ENCODE data around the gene POU6F1. TPM values are rescaled to one million over a fixed set of nuclear protein-coding genes. Genes with fewer than 3 reads are reported as not detected.
"Not testable (repeated sequence)": the region's sequence is repeated elsewhere in the genome, so short reads cannot be mapped to it uniquely, and the experiment has no call there.

The POU6F1 gene
- total RNA-seq, 2 experiments from 2014 or later = 3.6 to 5.4 TPM

- CTCF ChIA-PET = interaction anchor here (1.6 kb wide), 1 partner anchor 16 kb away, joined by 3 read pairs; the partner anchor contains the start of gene DAZAP2
- no peaks in the 10 kb centered on the region for H3K9me3 Mint-ChIP-seq (ENCODE audit: low read depth)
- no peak overlapping the region for H3K4me3 Mint-ChIP-seq
- DNase-seq = no peak
- no peak overlapping the region for H3K27ac Mint-ChIP-seq
- peaks cover 12% of the 10 kb centered on the region for H3K4me1 Mint-ChIP-seq
- no peaks in the 10 kb centered on the region for H3K27me3 Mint-ChIP-seq
- ATAC-seq = no peak
- no peaks in the 10 kb centered on the region for H3K36me3 Mint-ChIP-seq
Observed at GRCh38 chr12:51222461-51222860, 4.6 kb upstream of the POU6F1 start.

GRCh38 chr12:51219857-51220256, 2.0 kb upstream of the POU6F1 start:
- H3K9me3 Mint-ChIP-seq (ENCODE audit: low read depth); H3K27ac Mint-ChIP-seq; DNase-seq; H3K4me3 Mint-ChIP-seq; CTCF ChIA-PET; ATAC-seq; H3K27me3 Mint-ChIP-seq; H3K36me3 Mint-ChIP-seq: not testable (repeated sequence)
- peaks cover 12% of the 10 kb centered on the region for H3K4me1 Mint-ChIP-seq

- Mint-ChIP-seq H3K4me3 (peak overlapping the region; percentile 34), H3K36me3 (no peaks in the 10 kb centered on the region), H3K4me1 (peaks cover 12% of the 10 kb centered on the region), H3K27me3 (no peaks in the 10 kb centered on the region), H3K9me3 (ENCODE audit: low read depth) (no peaks in the 10 kb centered on the region), H3K27ac (peak overlapping the region; percentile 41)
- CTCF ChIA-PET = interaction anchor here (1.4 to 2.8 kb wide), 5 partner anchors 11 to 171 kb away, joined by 3 to 19 read pairs (median 6); partner anchors contain the start of genes DAZAP2 and LETMD1
- DNase-seq (no peak), ATAC-seq (no peak)
Observed at GRCh38 chr12:51219322-51219721, 1.5 kb upstream of the POU6F1 start.

GRCh38 chr12:51218607-51219161, 822 bp upstream of the POU6F1 start:
- CTCF ChIA-PET = interaction anchor here (0.6 to 2.8 kb wide), 16 partner anchors 11 to 171 kb away, joined by 3 to 19 read pairs (median 4); partner anchors contain the start of genes DAZAP2, LETMD1 and SMAGP
- DNase-seq (no peak), ATAC-seq (no peak)
- H3K36me3 Mint-ChIP-seq = no peaks in the 10 kb centered on the region
- H3K27me3 Mint-ChIP-seq = no peaks in the 10 kb centered on the region
- peak overlapping the region; percentile 81 for H3K27ac Mint-ChIP-seq
- H3K4me1 Mint-ChIP-seq = peaks cover 12% of the 10 kb centered on the region
- peak overlapping the region; percentile 87 for H3K4me3 Mint-ChIP-seq
- no peaks in the 10 kb centered on the region for H3K9me3 Mint-ChIP-seq (ENCODE audit: low read depth)

- Mint-ChIP-seq H3K27ac (peak overlapping the region; percentile 81), H3K4me3 (peak overlapping the region; percentile 87), H3K36me3 (no peaks in the 10 kb centered on the region), H3K4me1 (peaks cover 12% of the 10 kb centered on the region), H3K9me3 (ENCODE audit: low read depth) (no peaks in the 10 kb centered on the region), H3K27me3 (no peaks in the 10 kb centered on the region)
- peak; percentile 60 for DNase-seq
- CTCF ChIA-PET = interaction anchor here (0.6 to 2.8 kb wide), 15 partner anchors 9 to 169 kb away, joined by 3 to 19 read pairs (median 4); partner anchors contain the start of genes DAZAP2, LETMD1 and SMAGP
- peak; percentile 54 for ATAC-seq
Observed at GRCh38 chr12:51217133-51217967, 512 bp downstream of the POU6F1 start.

GRCh38 chr12:51216642-51217041, 1.2 kb downstream of the POU6F1 start:
- DNase-seq (no peak), ATAC-seq (no peak)
- no peaks in the 10 kb centered on the region for H3K36me3 Mint-ChIP-seq
- peaks cover 12% of the 10 kb centered on the region for H3K4me1 Mint-ChIP-seq
- CTCF ChIA-PET = interaction anchor here (1.2 to 2.8 kb wide), 5 partner anchors 9 to 108 kb away, joined by 3 to 19 read pairs (median 4); partner anchors contain the start of gene DAZAP2
- no peaks in the 10 kb centered on the region for H3K27me3 Mint-ChIP-seq
- H3K4me3 Mint-ChIP-seq = peak overlapping the region; percentile 47
- H3K27ac Mint-ChIP-seq = no peak overlapping the region
- no peaks in the 10 kb centered on the region for H3K9me3 Mint-ChIP-seq (ENCODE audit: low read depth)

- H3K27me3 Mint-ChIP-seq = no peaks in the 10 kb centered on the region
- H3K9me3 Mint-ChIP-seq (ENCODE audit: low read depth) = no peaks in the 10 kb centered on the region
- CTCF ChIA-PET = no interaction called here
- H3K27ac Mint-ChIP-seq = no peak overlapping the region
- peaks cover 12% of the 10 kb centered on the region for H3K4me1 Mint-ChIP-seq
- H3K36me3 Mint-ChIP-seq = no peaks in the 10 kb centered on the region
- no peak for ATAC-seq
- DNase-seq = no peak
- H3K4me3 Mint-ChIP-seq = no peak overlapping the region
Observed at GRCh38 chr12:51214895-51215294, 3.0 kb downstream of the POU6F1 start.

DNA sequence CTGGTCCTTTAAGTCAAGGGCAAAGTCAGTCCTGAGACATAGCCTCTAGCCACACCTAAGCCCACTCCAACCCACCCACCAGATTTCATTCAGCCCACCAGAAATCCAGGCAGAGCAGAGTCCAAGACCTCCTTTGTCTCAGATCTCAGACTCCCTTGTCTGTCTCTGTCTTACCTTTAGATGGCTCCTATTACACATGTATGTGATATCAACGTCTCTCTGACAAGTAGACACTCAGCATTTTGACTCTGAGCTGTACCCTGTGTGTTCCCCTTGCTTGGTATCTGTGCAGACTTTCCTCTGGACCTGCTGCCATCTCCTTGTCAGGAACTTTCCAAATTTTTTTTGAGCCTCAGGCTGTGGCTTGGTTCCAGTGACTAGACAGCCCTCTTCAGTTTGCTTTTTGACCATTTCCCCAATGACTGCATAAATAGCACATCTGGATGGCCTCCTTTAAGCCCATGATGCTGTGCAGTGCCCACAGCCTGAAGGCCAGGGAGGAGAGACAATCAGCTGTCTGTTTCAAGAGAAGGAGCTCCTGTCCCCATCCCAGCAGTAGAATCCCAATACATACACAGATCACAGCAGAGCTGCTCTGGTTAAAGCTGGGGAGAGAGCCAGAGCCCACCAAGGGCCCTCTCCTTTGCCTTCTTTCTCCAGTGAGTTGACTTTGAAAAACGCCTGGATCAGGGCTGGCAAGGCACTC, 7.0 kb downstream of the POU6F1 start:
- CTCF ChIA-PET = interaction anchor here (0.6 to 1.2 kb wide), 2 partner anchors 85 to 130 kb away, joined by 3 read pairs; no protein-coding TSS in a partner anchor
- no peaks in the 10 kb centered on the region for H3K9me3 Mint-ChIP-seq (ENCODE audit: low read depth)
- no peaks in the 10 kb centered on the region for H3K36me3 Mint-ChIP-seq
- no peaks in the 10 kb centered on the region for H3K4me1 Mint-ChIP-seq
- H3K27ac Mint-ChIP-seq = no peak overlapping the region
- ATAC-seq (no peak), DNase-seq (no peak)
- no peak overlapping the region for H3K4me3 Mint-ChIP-seq
- H3K27me3 Mint-ChIP-seq = no peaks in the 10 kb centered on the region

DNA sequence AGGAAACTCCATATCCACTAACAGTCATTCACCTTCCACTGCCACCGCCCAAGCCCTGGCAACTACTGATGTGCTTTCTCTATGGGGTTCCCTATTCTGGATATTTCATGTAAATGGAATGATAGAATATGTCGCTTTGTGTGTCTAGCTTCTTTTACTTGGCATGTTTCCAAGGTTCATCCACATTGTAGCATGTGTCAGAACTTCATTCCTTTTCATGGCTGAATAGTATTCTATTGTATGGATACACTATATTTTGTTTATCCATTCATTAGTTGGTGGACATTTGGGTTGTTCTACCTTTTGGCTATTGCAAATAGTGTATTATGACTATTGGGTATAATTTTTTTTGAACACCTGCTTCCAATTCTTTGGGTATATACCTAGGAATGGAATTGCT, 8.6 kb downstream of the POU6F1 start:
- DNase-seq = no peak
- CTCF ChIA-PET = no interaction called here
- Mint-ChIP-seq H3K4me3 (no peak overlapping the region), H3K27ac (no peak overlapping the region), H3K36me3 (no peaks in the 10 kb centered on the region), H3K27me3 (no peaks in the 10 kb centered on the region), H3K9me3 (ENCODE audit: low read depth) (no peaks in the 10 kb centered on the region), H3K4me1 (no peaks in the 10 kb centered on the region)
- no peak for ATAC-seq

DNA sequence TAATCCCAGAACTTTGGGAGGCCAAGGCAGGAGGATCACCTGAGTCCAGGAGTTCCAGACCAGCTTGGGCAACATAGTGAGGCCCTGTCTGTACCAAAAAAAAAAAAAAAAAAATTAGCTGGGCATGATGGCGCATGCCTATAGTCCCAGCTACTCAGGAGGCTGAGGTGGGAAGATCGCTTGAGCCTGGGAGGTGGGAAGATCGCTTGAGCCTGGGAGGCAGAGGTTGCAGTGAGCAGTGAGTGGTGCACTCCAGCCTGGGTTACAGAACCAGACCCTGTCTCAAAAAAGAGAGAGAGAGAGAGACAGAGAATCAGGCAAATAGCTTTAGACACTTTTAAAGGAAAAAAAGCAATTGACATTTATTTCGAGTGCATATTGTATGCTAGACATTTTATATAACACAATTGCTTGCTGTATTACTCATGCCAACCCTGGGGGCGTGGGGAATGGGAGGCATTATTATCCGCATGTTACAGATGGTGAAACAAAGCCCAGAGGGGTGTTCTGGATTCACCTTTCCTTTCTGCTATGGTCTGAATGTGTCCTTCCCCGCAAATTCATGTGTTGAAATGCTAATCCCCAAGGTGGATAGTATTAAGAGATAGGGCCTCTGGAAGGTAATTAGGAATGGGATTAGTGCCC, 9.7 kb downstream of the POU6F1 start:
- H3K27ac Mint-ChIP-seq = no peak overlapping the region

DNA sequence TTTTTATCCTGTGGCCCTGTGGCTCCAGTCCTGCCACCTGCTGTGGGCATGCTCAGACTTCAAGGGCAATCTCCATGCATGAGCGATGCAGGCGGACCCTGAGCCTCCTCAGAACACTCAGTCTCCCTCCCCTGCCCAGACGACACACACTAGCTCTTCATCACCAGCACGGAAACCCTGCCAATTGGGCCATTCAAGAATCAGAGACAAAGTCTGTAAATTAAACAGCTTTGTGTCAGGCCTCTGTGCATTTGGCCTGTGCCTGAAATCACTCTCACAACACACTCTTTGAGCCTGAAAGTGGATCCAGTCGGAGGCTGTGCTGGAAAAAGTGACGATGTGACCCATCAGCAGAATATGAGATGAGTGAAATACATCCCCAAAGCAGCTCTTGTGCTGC, 12.5 kb downstream of the POU6F1 start:
- Mint-ChIP-seq H3K4me3 (no peak overlapping the region), H3K4me1 (peaks cover 7% of the 10 kb centered on the region), H3K9me3 (ENCODE audit: low read depth) (no peaks in the 10 kb centered on the region), H3K27ac (no peak overlapping the region), H3K27me3 (no peaks in the 10 kb centered on the region), H3K36me3 (no peaks in the 10 kb centered on the region)
- CTCF ChIA-PET = interaction anchor here (1.6 to 1.9 kb wide), 2 partner anchors 13 to 33 kb away, joined by 3 to 5 read pairs; partner anchors contain the start of genes DAZAP2 and POU6F1
- ATAC-seq = no peak
- DNase-seq = no peak

More for the DNA sequence above, 9.7 kb downstream of the POU6F1 start:
- DNase-seq = no peak
- Mint-ChIP-seq H3K27me3 (no peaks in the 10 kb centered on the region), H3K36me3 (no peaks in the 10 kb centered on the region), H3K4me3 (no peak overlapping the region), H3K9me3 (ENCODE audit: low read depth) (no peaks in the 10 kb centered on the region), H3K4me1 (peaks cover 3% of the 10 kb centered on the region)
- CTCF ChIA-PET = interaction anchor here (0.7 to 0.8 kb wide), 2 partner anchors 10 to 132 kb away, joined by 4 read pairs; partner anchors contain the start of gene POU6F1
- no peak for ATAC-seq

DNA sequence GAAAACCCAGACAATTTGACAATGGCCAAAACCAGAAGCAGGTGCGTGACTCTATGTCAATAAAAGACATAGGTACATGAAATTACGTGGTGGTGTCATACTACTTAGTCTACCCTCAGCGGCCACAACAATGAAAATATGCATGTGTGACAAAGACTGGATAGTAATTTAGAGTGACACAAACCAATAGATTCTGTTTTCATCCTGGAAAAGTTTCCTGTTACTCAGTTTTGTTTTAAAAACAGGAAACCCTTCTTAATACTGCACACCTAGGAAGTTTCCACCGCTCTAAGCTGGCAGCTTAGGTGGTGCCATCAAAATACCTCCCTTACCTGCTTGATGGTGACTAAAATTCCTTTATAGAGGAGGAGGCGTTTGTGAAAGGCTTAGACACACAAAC, 15.1 kb downstream of the POU6F1 start:
- H3K4me3 Mint-ChIP-seq = no peak overlapping the region
- H3K27ac Mint-ChIP-seq = no peak overlapping the region
- no peaks in the 10 kb centered on the region for H3K36me3 Mint-ChIP-seq
- no peak for DNase-seq
- peaks cover 7% of the 10 kb centered on the region for H3K4me1 Mint-ChIP-seq
- no peak for ATAC-seq
- no peaks in the 10 kb centered on the region for H3K9me3 Mint-ChIP-seq (ENCODE audit: low read depth)
- CTCF ChIA-PET = no interaction called here
- no peaks in the 10 kb centered on the region for H3K27me3 Mint-ChIP-seq

GRCh38 chr12:51200806-51201205, 17.1 kb downstream of the POU6F1 start:
- no peak overlapping the region for H3K27ac Mint-ChIP-seq
- ATAC-seq = no peak
- H3K27me3 Mint-ChIP-seq = no peaks in the 10 kb centered on the region
- H3K9me3 Mint-ChIP-seq (ENCODE audit: low read depth) = no peaks in the 10 kb centered on the region
- H3K36me3 Mint-ChIP-seq = no peaks in the 10 kb centered on the region
- CTCF ChIA-PET = no interaction called here
- DNase-seq = no peak
- H3K4me1 Mint-ChIP-seq = peaks cover 7% of the 10 kb centered on the region
- no peak overlapping the region for H3K4me3 Mint-ChIP-seq
